Astrocyte (in vitro differentiated cells and primary cell): Measurements from ENCODE around the gene SLIT3. TPM values are rescaled to one million over a fixed set of nuclear protein-coding genes. Genes with fewer than 3 reads are reported as not detected.

Experiments
- DNase-seq: peaks from one replicate; pipeline ENCODE4 v3.0.0-alpha.2; 2010; ENCODE audit warnings: low read depth
- FAIRE-seq: peaks from 2 replicates; lab custom pipeline; 2011; peaks lifted over from hg19 to GRCh38; lab: Jason Lieb, UNC
- H2AFZ ChIP-seq: 2 replicates; pipeline ENCODE4 v1.6.0; 2012; ENCODE audit warnings: low read depth, low read length, inconsistent platforms
- H3K27ac ChIP-seq: 2 replicates; pipeline ENCODE4 v1.5.1; 2011; ENCODE audit warnings: low read depth, low read length, inconsistent platforms
- H3K27me3 ChIP-seq: 2 replicates; pipeline ENCODE4 v1.6.0; 2011; ENCODE audit warnings: low read length, inconsistent platforms; ENCODE audit not compliant: insufficient read depth
- H3K36me3 ChIP-seq: 2 replicates; pipeline ENCODE4 v1.5.1; 2011; ENCODE audit warnings: low read length, inconsistent platforms; ENCODE audit not compliant: insufficient read depth
- H3K4me1 ChIP-seq: 2 replicates; pipeline ENCODE4 v1.5.1; 2011; ENCODE audit warnings: low read length, inconsistent platforms; ENCODE audit not compliant: insufficient read depth
- H3K4me2 ChIP-seq: 2 replicates; pipeline ENCODE4 v1.6.0; 2012; ENCODE audit warnings: low read length, inconsistent platforms
- H3K4me3 ChIP-seq: 2 replicates; pipeline ENCODE4 v1.5.1; 2011; ENCODE audit warnings: low read depth, mild to moderate bottlenecking, low read length, inconsistent platforms; ENCODE audit not compliant: insufficient read depth
- H3K79me2 ChIP-seq: 2 replicates; pipeline ENCODE4 v1.6.0; 2012; ENCODE audit warnings: mild to moderate bottlenecking, low read length, inconsistent platforms; ENCODE audit not compliant: insufficient read depth
- H3K9ac ChIP-seq: 2 replicates; pipeline ENCODE4 v1.6.0; 2012; ENCODE audit warnings: mild to moderate bottlenecking, low read length, inconsistent platforms
- H3K9me3 ChIP-seq: 2 replicates; pipeline ENCODE4 v1.5.1; 2012; ENCODE audit warnings: low read depth, mild to moderate bottlenecking, low read length, inconsistent platforms; ENCODE audit not compliant: insufficient read depth
- H4K20me1 ChIP-seq: 2 replicates; pipeline ENCODE4 v1.6.0; 2012; ENCODE audit warnings: low read length, inconsistent platforms; ENCODE audit not compliant: insufficient read depth
- H3K27ac Mint-ChIP-seq: one replicate; pipeline ENCODE4 v1.8.0; 2021; ENCODE audit warnings: mild to moderate bottlenecking, mixed read lengths; ENCODE audit not compliant: unreplicated experiment
- H3K27me3 Mint-ChIP-seq: one replicate; pipeline ENCODE4 v1.8.0; 2021; ENCODE audit warnings: low read depth, mixed read lengths; ENCODE audit not compliant: unreplicated experiment
- H3K36me3 Mint-ChIP-seq: one replicate; pipeline ENCODE4 v1.8.0; 2021; ENCODE audit warnings: low read depth, mixed read lengths; ENCODE audit not compliant: unreplicated experiment
- H3K4me1 Mint-ChIP-seq: one replicate; pipeline ENCODE4 v1.8.0; 2021; ENCODE audit warnings: low read depth, mixed read lengths; ENCODE audit not compliant: unreplicated experiment
- H3K4me3 Mint-ChIP-seq: one replicate; pipeline ENCODE4 v1.8.0; 2021; ENCODE audit warnings: mild to moderate bottlenecking, moderate library complexity, mixed read lengths; ENCODE audit not compliant: unreplicated experiment
- H3K9me3 Mint-ChIP-seq: one replicate; pipeline ENCODE4 v1.8.0; 2021; ENCODE audit warnings: mild to moderate bottlenecking, mixed read lengths; ENCODE audit not compliant: unreplicated experiment
- EZH2 ChIP-seq: IDR thresholded peaks from 2 replicates; pipeline ENCODE4 v1.6.1; 2012; ENCODE audit warnings: mild to moderate bottlenecking, low read length, inconsistent platforms; ENCODE audit not compliant: insufficient read depth
- total RNA-seq: library from RNA; stranded (reverse); gene quantifications from 2 replicates; pipeline ENCODE4 v1.2.1, GENCODE V29; 2021
- TF ChIP-seq, protein P1 (sequence below): IDR thresholded peaks from 2 replicates; pipeline ENCODE4 v1.5.1; 2011; ENCODE audit warnings: low read depth, mild to moderate bottlenecking, inconsistent platforms, low read length, moderate library complexity; ENCODE audit not compliant: insufficient read depth

SLIT3 gene
- total RNA-seq, 1 donor from 2014 or later, result 20.7 TPM

DNA sequence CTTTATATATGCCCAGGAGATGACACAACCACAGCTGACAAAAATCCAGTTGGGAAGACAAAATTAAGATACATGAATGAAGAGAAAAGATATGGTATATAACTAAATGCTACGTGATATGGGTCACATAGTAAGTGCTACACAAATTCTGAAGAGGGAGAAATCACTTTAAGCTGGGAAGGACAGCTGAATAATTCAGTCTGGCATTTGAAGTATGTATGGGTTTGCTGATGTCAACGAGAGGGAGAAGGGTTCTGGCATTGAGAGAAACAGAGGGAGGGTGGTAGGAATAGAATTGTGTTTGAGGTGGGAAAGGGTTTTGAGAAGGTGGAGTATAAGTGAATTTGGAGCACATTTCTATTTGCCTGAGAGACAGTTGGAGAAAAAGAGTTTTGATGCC, 6.7 kb upstream of the SLIT3 start:
- TF ChIP-seq EZH2, result no peak
- TF ChIP-seq, protein P1, sequence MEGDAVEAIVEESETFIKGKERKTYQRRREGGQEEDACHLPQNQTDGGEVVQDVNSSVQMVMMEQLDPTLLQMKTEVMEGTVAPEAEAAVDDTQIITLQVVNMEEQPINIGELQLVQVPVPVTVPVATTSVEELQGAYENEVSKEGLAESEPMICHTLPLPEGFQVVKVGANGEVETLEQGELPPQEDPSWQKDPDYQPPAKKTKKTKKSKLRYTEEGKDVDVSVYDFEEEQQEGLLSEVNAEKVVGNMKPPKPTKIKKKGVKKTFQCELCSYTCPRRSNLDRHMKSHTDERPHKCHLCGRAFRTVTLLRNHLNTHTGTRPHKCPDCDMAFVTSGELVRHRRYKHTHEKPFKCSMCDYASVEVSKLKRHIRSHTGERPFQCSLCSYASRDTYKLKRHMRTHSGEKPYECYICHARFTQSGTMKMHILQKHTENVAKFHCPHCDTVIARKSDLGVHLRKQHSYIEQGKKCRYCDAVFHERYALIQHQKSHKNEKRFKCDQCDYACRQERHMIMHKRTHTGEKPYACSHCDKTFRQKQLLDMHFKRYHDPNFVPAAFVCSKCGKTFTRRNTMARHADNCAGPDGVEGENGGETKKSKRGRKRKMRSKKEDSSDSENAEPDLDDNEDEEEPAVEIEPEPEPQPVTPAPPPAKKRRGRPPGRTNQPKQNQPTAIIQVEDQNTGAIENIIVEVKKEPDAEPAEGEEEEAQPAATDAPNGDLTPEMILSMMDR, result no peak
- no peaks in the 10 kb centered on the region for H3K79me2 ChIP-seq
- H3K9me3 ChIP-seq, result no peaks in the 10 kb centered on the region
- H3K4me1 Mint-ChIP-seq, result peaks cover 14% of the 10 kb centered on the region
- FAIRE-seq, result peak; percentile 37
- no peaks in the 10 kb centered on the region for H3K36me3 ChIP-seq
- peak; percentile 53 for DNase-seq
- H3K4me1 ChIP-seq, result no peaks in the 10 kb centered on the region
- no peaks in the 10 kb centered on the region for H3K36me3 Mint-ChIP-seq
- H3K4me2 ChIP-seq, result no peak overlapping the region
- H3K4me3 Mint-ChIP-seq, result no peak overlapping the region
- H3K27me3 ChIP-seq, result peaks cover 6% of the 10 kb centered on the region
- H3K27me3 Mint-ChIP-seq, result peaks cover 15% of the 10 kb centered on the region
- no peak overlapping the region for H2AFZ ChIP-seq
- peak overlapping the region; percentile 28 for H3K27ac Mint-ChIP-seq
- no peak overlapping the region for H3K27ac ChIP-seq
- no peak overlapping the region for H3K4me3 ChIP-seq
- H3K9me3 Mint-ChIP-seq, result peaks cover 5% of the 10 kb centered on the region
- H3K9ac ChIP-seq, result no peak overlapping the region
- H4K20me1 ChIP-seq, result no peaks in the 10 kb centered on the region

DNA sequence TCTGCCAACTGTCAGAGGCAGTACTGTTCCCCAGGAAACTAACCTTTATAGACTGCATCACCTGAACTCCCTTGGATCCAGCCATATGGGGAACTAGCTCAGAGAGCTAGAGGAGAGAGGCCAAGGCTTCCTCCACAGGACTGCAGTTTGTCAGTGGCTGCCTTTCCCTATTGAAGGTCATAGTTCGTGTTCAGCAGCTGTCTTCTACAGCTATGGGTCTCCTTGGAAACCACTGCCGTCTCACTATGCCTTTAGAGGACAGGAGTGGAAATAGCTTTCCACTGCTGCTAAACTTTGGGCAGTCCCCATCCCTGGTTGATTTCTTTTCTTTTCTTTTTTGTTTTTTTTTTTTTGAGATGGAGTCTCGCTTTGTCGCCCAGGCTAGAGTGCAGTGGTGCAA, 4.4 kb upstream of the SLIT3 start:
- Histone ChIP-seq H3K4me3 (no peak overlapping the region), H2AFZ (no peak overlapping the region), H3K79me2 (no peaks in the 10 kb centered on the region), H3K4me1 (peaks cover 14% of the 10 kb centered on the region), H3K27me3 (peaks cover 6% of the 10 kb centered on the region), H3K27ac (no peak overlapping the region), H3K36me3 (no peaks in the 10 kb centered on the region), H3K9me3 (no peaks in the 10 kb centered on the region), H3K9ac (no peak overlapping the region), H4K20me1 (no peaks in the 10 kb centered on the region), H3K4me2 (no peak overlapping the region)
- H3K27ac Mint-ChIP-seq, result no peak overlapping the region
- no peak overlapping the region for H3K4me3 Mint-ChIP-seq
- TF ChIP-seq, protein P1, result no peak
- no peak for TF ChIP-seq EZH2
- H3K36me3 Mint-ChIP-seq, result no peaks in the 10 kb centered on the region
- H3K27me3 Mint-ChIP-seq, result peaks cover 16% of the 10 kb centered on the region
- H3K9me3 Mint-ChIP-seq, result no peaks in the 10 kb centered on the region
- no peak for FAIRE-seq
- no peak for DNase-seq
- H3K4me1 Mint-ChIP-seq, result peaks cover 25% of the 10 kb centered on the region

DNA sequence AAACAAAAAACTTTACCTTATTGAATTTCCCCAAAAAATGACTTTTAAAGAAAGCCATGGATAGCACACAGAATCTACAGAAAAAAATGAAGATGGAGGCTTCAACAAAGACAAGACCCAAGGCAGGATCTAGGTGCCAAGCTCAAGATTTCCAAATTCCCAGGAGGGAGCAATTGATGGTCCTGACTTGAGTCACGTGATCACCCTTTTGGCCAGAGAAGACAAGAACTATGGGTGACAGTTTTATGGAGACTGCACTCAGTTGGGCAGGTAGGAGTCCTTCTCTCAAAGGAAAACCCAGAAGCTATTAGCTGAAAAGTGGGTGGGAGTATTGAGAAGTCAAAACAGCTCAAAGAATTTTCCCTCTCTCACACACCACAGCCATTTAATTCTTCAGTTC, 3.2 kb upstream of the SLIT3 start:
- Histone ChIP-seq H3K4me2 (no peak overlapping the region), H4K20me1 (no peaks in the 10 kb centered on the region), H2AFZ (no peak overlapping the region), H3K27me3 (peaks cover 6% of the 10 kb centered on the region), H3K4me3 (no peak overlapping the region), H3K9me3 (no peaks in the 10 kb centered on the region), H3K4me1 (peaks cover 14% of the 10 kb centered on the region), H3K27ac (no peak overlapping the region), H3K9ac (no peak overlapping the region), H3K36me3 (no peaks in the 10 kb centered on the region), H3K79me2 (no peaks in the 10 kb centered on the region)
- Mint-ChIP-seq H3K27ac (no peak overlapping the region), H3K36me3 (no peaks in the 10 kb centered on the region), H3K4me3 (no peak overlapping the region), H3K9me3 (no peaks in the 10 kb centered on the region), H3K27me3 (peaks cover 16% of the 10 kb centered on the region), H3K4me1 (peaks cover 26% of the 10 kb centered on the region)
- TF ChIP-seq EZH2, result no peak
- TF ChIP-seq, protein P1, result no peak
- DNase-seq (no peak), FAIRE-seq (no peak)
